PC-3 (cell line): ENCODE data around the gene ELOVL5. TPM values are rescaled to one million over a fixed set of nuclear protein-coding genes. Genes with fewer than 3 reads are reported as not detected.
A peak's percentile ranks its signal among the peaks of the same experiment; 100 is the strongest.
"Not testable (repeated sequence)": the region's sequence is repeated elsewhere in the genome, so short reads cannot be mapped to it uniquely, and the experiment has no call there.

Source experiments
- ATAC-seq: fragments of 200-7000 bp; cut with Tn5 transposase; 2 replicates; pipeline ENCODE4 v1.9.1; 2020; ENCODE audit warnings: mild to moderate bottlenecking, moderate library complexity
- BruUV-seq: library from RNA; stranded (reverse); fragments of 400-500 nt; replicated peaks from 2 replicates; lab custom pipeline; 2021; lab: Mats Ljungman, UMichigan
- CTCF ChIA-PET: fragments of 300-600 bp; sonication (Branson Sonifier 250); formaldehyde crosslinking; loops from one replicate; lab custom pipeline; 2022; ENCODE audit warnings: antibody characterized with exemption; lab: Charles Lee
- POLR2A ChIA-PET: fragments of 300-600 bp; sonication (Branson Sonifier 250); formaldehyde crosslinking; loops from one replicate; lab custom pipeline; 2022; ENCODE audit warnings: antibody characterized with exemption; ENCODE audit not compliant: unreplicated experiment; lab: Charles Lee
- DNase-seq: peaks from one replicate; pipeline ENCODE4 v3.0.0-alpha.2; 2015
- H2AFZ ChIP-seq: fragments of 300-600 bp; sonication (generic); 2 replicates; pipeline ENCODE4 v1.6.0; 2016; ENCODE audit warnings: antibody characterized with exemption, low read length
- H3F3A ChIP-seq: fragments of 300-600 bp; sonication (generic); one replicate; pipeline ENCODE4 v1.6.0; 2017; ENCODE audit warnings: antibody characterized with exemption, low read length, control low read depth, mild to moderate bottlenecking; ENCODE audit not compliant: unreplicated experiment
- H3K27ac ChIP-seq: fragments of 300-600 bp; sonication (generic); 2 replicates; pipeline ENCODE4 v1.5.1; 2016; ENCODE audit warnings: mild to moderate bottlenecking, low read length
- H3K27me3 ChIP-seq: fragments of 300-600 bp; sonication (generic); 2 replicates; pipeline ENCODE4 v1.6.1; 2016; ENCODE audit warnings: low read length, mixed read lengths
- H3K36me3 ChIP-seq: fragments of 300-600 bp; sonication (generic); 2 replicates; pipeline ENCODE4 v1.6.1; 2016; ENCODE audit warnings: low read depth, mixed run types, low read length, mixed read lengths
- H3K4me1 ChIP-seq: fragments of 300-600 bp; sonication (generic); 2 replicates; pipeline ENCODE4 v1.5.1; 2016; ENCODE audit warnings: low read length; ENCODE audit not compliant: insufficient read depth
- H3K4me2 ChIP-seq: fragments of 300-600 bp; sonication (generic); 2 replicates; pipeline ENCODE4 v1.6.0; 2016; ENCODE audit warnings: low read length
- H3K4me3 ChIP-seq: fragments of 300-600 bp; sonication (generic); 2 replicates; pipeline ENCODE4 v1.5.1; 2016; ENCODE audit warnings: mild to moderate bottlenecking, low read length, mixed read lengths
- H3K79me2 ChIP-seq: fragments of 300-600 bp; sonication (generic); 2 replicates; pipeline ENCODE4 v1.6.1; 2017; ENCODE audit warnings: low read length, mixed read lengths
- H3K9ac ChIP-seq: fragments of 300-600 bp; sonication (generic); 2 replicates; pipeline ENCODE4 v1.6.0; 2016; ENCODE audit warnings: mild to moderate bottlenecking, low read length
- H3K9me2 ChIP-seq: fragments of 300-600 bp; sonication (generic); replicated peaks from 2 replicates; pipeline ENCODE4 v1.6.1; 2016; ENCODE audit warnings: mixed run types, low read length, mixed read lengths
- H3K9me3 ChIP-seq: fragments of 300-600 bp; sonication (generic); 2 replicates; pipeline ENCODE4 v1.6.1; 2016; ENCODE audit warnings: low read length, mixed read lengths
- H4K20me1 ChIP-seq: fragments of 300-600 bp; sonication (generic); 2 replicates; pipeline ENCODE4 v1.6.1; 2016; ENCODE audit warnings: low read length, mixed read lengths
- CTCF ChIP-seq: fragments of 300-600 bp; sonication (generic); conservative IDR thresholded peaks from 2 replicates; pipeline ENCODE4 v1.5.1; 2017; ENCODE audit warnings: antibody characterized with exemption, low read depth, mild to moderate bottlenecking, low read length
- EZH2 ChIP-seq: fragments of 300-600 bp; sonication (generic); IDR thresholded peaks from one replicate; pipeline ENCODE4 v1.6.1; 2017; ENCODE audit warnings: antibody characterized with exemption, mild to moderate bottlenecking, low read length; ENCODE audit not compliant: unreplicated experiment
- EZH2phosphoT487 ChIP-seq: fragments of 300-600 bp; sonication (generic); IDR thresholded peaks from 2 replicates; pipeline ENCODE4 v1.6.1; 2018; ENCODE audit warnings: mild to moderate bottlenecking, antibody characterized with exemption, low read length, borderline replicate concordance
- intact Hi-C: fragments of 100-400 bp; cut with micrococcal nuclease; formaldehyde crosslinking; loops from 2 replicates; pipeline ENCODE4 v1.9.0; 2023
- total RNA-seq: library from RNA; depleted of rRNA; stranded (reverse); fragments of >200 nt; gene quantifications from 2 replicates; pipeline ENCODE4 v1.2.3, GENCODE V29; 2014

Gene ELOVL5
- total RNA-seq, 1 experiment from 2014 or later = 62.7 TPM

GRCh38 chr6:53347250-53347920 is 1.4 kb downstream of the ELOVL5 start:
- Histone ChIP-seq H3K27me3 (no peaks in the 10 kb centered on the region), H3K36me3 (no peaks in the 10 kb centered on the region; the same call in 1 of the 2 replicates), H3F3A (no peaks in the 10 kb centered on the region), H3K79me2 (peaks cover 71% of the 10 kb centered on the region), H3K9me3 (no peaks in the 10 kb centered on the region), H3K9me2 (no peaks in the 10 kb centered on the region), H3K4me2 (peak overlapping the region; percentile 82), H3K9ac (peak overlapping the region; percentile 83), H3K27ac (peak overlapping the region; percentile 61; the same call in 1 of the 2 replicates), H4K20me1 (peaks cover 11% of the 10 kb centered on the region; the same call in 1 of the 2 replicates), H3K4me3 (peak overlapping the region; percentile 96), H3K4me1 (peaks cover 12% of the 10 kb centered on the region), H2AFZ (peak overlapping the region; percentile 97)
- DNase-seq (peak; percentile 64), ATAC-seq (peak; percentile 19)
- TF ChIP-seq EZH2 (no peak), CTCF (no peak), EZH2phosphoT487 (no peak)
- intact Hi-C loops = loop anchor here (1.0 to 10.0 kb wide), 3 partner anchors 21 to 175 kb away; no protein-coding TSS in a partner anchor
- ChIA-PET CTCF (interaction anchor here (0.6 to 1.2 kb wide), 5 partner anchors 20 to 196 kb away, joined by 3 to 8 read pairs (median 3); no protein-coding TSS in a partner anchor), POLR2A (interaction anchor here (0.6 kb wide), 2 partner anchors 12 to 25 kb away, joined by 3 read pairs; no protein-coding TSS in a partner anchor)
- BruUV-seq = no TSS peak

GRCh38 chr6:53346049-53346448 is 2.7 kb downstream of the ELOVL5 start:
- H3K4me3 ChIP-seq, DNase-seq, H3K9ac ChIP-seq, H3K27me3 ChIP-seq, H3K9me2 ChIP-seq, CTCF ChIA-PET, BruUV-seq, H3F3A ChIP-seq, H3K36me3 ChIP-seq, ATAC-seq, H3K9me3 ChIP-seq, H3K27ac ChIP-seq, H3K4me2 ChIP-seq, POLR2A ChIA-PET, H2AFZ ChIP-seq: not testable (repeated sequence)
- intact Hi-C loops = loop anchor here (5.0 to 10.0 kb wide), 2 partner anchors 139 to 174 kb away; no protein-coding TSS in a partner anchor
- H3K4me1 ChIP-seq = peaks cover 12% of the 10 kb centered on the region
- H4K20me1 ChIP-seq = peaks cover 11% of the 10 kb centered on the region; the same call in 1 of the 2 replicates
- H3K79me2 ChIP-seq = peaks cover 84% of the 10 kb centered on the region

GRCh38 chr6:53344969-53345368 is 3.8 kb downstream of the ELOVL5 start:
- Histone ChIP-seq H3K9me3 (no peaks in the 10 kb centered on the region), H3K27ac (no peak overlapping the region), H2AFZ (no peak overlapping the region), H3K4me1 (peaks cover 12% of the 10 kb centered on the region), H3K4me2 (no peak overlapping the region), H3K79me2 (peaks cover 94% of the 10 kb centered on the region), H3K4me3 (no peak overlapping the region), H4K20me1 (peaks cover 11% of the 10 kb centered on the region; the same call in 1 of the 2 replicates), H3F3A (no peaks in the 10 kb centered on the region), H3K9ac (no peak overlapping the region), H3K9me2 (no peaks in the 10 kb centered on the region), H3K27me3 (no peaks in the 10 kb centered on the region), H3K36me3 (no peaks in the 10 kb centered on the region; the same call in 1 of the 2 replicates)
- DNase-seq (no peak), ATAC-seq (no peak)
- ChIA-PET CTCF (interaction anchor here (0.6 kb wide), 1 partner anchor 149 kb away, joined by 3 read pairs; no protein-coding TSS in a partner anchor), POLR2A (no interaction called here)
- TF ChIP-seq EZH2 (no peak), EZH2phosphoT487 (no peak)
- BruUV-seq = no TSS peak
- intact Hi-C loops = loop anchor here (5.0 to 10.0 kb wide), 2 partner anchors 140 to 173 kb away; no protein-coding TSS in a partner anchor
